Activated T-helper 17 cell treated with anti-CD3 and anti-CD28 coated beads, Interleukin-2, amount 50 U/mL, for 72 hours (primary cell): ENCODE results near the gene OXSR1. TPM values are rescaled to one million over a fixed set of nuclear protein-coding genes. Genes with fewer than 3 reads are reported as not detected.
A peak's percentile ranks its signal among the peaks of the same experiment; 100 is the strongest.

Experiments used
- ATAC-seq: fragments of 150-1000 bp; cut with Tn5 transposase; replicated peaks from 2 replicates; pipeline ENCODE4 v1.10.0; 2021; ENCODE audit warnings: mild to moderate bottlenecking, moderate library complexity
- H3K27ac Mint-ChIP-seq: one replicate; pipeline ENCODE4 v1.8.0; 2022; ENCODE audit warnings: mixed read lengths
- H3K27me3 Mint-ChIP-seq: one replicate; pipeline ENCODE4 v1.8.0; 2022; ENCODE audit warnings: mixed read lengths
- H3K36me3 Mint-ChIP-seq: one replicate; pipeline ENCODE4 v1.8.0; 2022; ENCODE audit warnings: low read depth, mild to moderate bottlenecking, mixed read lengths
- H3K4me1 Mint-ChIP-seq: one replicate; pipeline ENCODE4 v1.8.0; 2022; ENCODE audit warnings: mixed read lengths
- H3K4me3 Mint-ChIP-seq: one replicate; pipeline ENCODE4 v1.8.0; 2022; ENCODE audit warnings: mild to moderate bottlenecking, mixed read lengths
- H3K9me3 Mint-ChIP-seq: one replicate; pipeline ENCODE4 v1.8.0; 2022; ENCODE audit warnings: mixed read lengths
- total RNA-seq, 2 donors: library from RNA; stranded (reverse); gene quantifications; one replicate each; pipeline ENCODE4 v1.2.3, GENCODE V29; 2022

Gene OXSR1
- total RNA-seq, result 10 to 100 TPM; 77.8 to 78.4 TPM

DNA sequence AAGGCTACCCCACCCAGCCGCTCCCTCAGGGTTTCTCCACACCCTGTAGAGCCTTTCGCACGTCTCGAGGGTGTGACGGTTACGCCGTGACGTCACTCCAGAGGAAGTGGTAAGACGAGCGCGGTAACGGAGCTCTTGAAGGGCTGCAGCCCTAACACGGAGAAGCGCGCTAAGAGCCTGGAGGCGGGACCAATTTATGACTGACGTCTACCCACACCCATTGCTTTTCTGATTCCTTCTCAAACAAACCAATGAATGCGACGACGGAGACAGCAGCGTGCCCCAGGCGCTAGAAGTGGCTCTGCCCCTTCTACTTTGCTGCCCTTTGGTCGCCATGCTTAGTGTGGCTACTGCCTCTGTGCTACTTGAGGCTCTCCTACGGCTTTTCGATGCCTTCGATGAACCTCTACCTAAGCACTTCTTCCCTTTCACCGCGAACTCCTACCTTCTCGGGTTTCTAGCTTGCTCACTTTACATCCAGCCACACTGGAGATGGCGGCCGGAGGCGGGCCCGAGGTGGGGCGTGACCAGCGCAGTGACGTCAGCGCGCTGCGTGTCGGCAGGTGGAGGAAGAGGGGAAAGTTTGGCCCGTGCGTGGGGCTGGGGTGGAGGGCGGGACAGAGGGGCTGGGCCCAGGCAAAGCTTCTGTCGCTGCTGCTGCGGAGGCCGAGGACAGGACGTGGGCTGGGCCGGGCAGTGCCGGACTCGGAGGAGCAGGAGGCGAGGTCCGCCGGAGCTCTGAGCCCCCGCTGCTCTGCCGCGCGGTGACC is at the start of gene OXSR1:
TSS of gene OXSR1 (plus strand) at position 586 of the 770 bp plus-strand sequence. CDS start 340 bp downstream, outside the sequence.
- H3K27ac Mint-ChIP-seq, result peak within 1 kb of the TSS; percentile 94
- ATAC-seq, result peak; percentile 89
- H3K27me3 Mint-ChIP-seq, result no peaks in the 10 kb centered on the region
- no peaks in the 10 kb centered on the region for H3K9me3 Mint-ChIP-seq
- H3K36me3 Mint-ChIP-seq, result peaks cover 50% of the 10 kb centered on the region
- peak within 1 kb of the TSS; percentile 94 for H3K4me3 Mint-ChIP-seq
- H3K4me1 Mint-ChIP-seq, result peaks cover 29% of the 10 kb centered on the region

DNA sequence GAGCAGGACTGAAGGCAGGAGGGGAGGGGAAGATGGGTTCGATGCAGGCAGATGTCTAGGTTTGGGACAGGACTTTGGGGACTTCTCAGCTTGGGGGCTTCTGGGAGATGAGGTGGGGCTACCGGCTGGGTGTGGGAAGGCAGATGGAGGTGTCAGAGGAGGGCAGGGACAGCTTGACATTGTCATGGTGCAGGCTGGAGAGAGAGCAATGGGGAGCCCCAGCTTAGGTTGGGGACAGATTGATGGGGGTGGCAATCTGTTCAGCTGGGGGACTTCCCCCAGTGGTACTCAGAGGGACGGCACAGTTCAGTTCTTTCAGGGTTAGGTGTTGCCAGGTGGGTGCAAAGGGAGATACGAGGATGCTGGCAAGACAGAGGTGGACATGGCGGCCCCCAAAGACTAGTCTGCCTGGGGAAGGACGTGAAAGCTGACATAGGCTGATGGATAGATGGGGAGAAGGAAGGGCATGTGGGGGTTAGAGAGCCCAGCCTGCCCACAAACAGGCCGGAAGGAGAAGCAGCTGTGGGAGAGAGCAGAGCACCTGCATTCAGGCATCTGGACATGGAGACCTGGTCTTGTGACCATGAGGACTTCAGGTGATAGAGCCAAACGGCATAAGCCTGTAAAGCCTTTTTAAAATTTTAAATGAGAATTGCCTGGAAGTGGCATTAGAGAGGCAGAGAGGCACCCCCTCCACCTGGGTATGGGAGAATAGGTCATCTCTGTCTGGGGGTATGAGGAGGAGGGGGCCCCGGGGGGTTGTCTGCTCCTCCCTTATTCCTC is 49.5 kb upstream of the OXSR1 start:
- Mint-ChIP-seq H3K4me3 (no peak overlapping the region), H3K27ac (peak overlapping the region; percentile 16), H3K36me3 (peaks cover 10% of the 10 kb centered on the region), H3K9me3 (no peaks in the 10 kb centered on the region), H3K27me3 (no peaks in the 10 kb centered on the region), H3K4me1 (no peaks in the 10 kb centered on the region)
- ATAC-seq, result no peak

DNA sequence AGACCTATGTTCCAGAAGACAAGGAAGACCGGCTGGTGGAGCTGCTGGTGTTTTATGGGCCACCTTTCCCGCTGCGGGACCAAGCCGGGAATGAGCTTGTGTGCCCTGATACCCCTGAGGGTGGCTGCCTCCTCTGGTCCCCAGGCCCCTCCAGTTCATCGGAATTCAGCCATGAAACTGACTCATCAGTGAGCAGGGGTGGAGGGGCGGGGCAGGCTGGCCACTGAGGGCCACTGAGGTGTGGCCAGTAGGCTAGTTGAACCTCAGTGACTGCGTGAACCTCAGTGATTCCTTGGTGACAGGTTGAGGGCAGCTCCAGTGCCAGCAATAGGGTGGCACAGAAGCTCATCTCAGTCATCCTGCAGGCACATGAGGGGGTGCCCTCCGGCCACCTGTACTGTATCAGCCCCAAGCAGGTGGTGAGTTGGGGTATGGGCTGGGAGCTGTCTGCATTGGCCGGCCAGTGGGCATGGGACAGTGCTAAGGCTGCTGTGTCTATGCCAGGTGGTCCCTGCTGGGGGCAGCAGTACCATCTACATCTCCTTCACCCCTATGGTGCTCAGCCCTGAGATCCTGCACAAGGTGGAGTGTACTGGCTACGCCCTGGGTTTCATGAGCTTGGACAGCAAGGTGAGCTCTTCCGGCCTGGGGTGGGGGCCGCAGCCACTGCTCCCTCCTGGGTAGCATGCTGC is 48.7 kb upstream of the OXSR1 start:
- ATAC-seq, result no peak
- H3K27me3 Mint-ChIP-seq, result no peaks in the 10 kb centered on the region
- no peak overlapping the region for H3K27ac Mint-ChIP-seq
- H3K4me3 Mint-ChIP-seq, result no peak overlapping the region
- H3K9me3 Mint-ChIP-seq, result no peaks in the 10 kb centered on the region
- no peaks in the 10 kb centered on the region for H3K4me1 Mint-ChIP-seq
- H3K36me3 Mint-ChIP-seq, result peaks cover 14% of the 10 kb centered on the region

DNA sequence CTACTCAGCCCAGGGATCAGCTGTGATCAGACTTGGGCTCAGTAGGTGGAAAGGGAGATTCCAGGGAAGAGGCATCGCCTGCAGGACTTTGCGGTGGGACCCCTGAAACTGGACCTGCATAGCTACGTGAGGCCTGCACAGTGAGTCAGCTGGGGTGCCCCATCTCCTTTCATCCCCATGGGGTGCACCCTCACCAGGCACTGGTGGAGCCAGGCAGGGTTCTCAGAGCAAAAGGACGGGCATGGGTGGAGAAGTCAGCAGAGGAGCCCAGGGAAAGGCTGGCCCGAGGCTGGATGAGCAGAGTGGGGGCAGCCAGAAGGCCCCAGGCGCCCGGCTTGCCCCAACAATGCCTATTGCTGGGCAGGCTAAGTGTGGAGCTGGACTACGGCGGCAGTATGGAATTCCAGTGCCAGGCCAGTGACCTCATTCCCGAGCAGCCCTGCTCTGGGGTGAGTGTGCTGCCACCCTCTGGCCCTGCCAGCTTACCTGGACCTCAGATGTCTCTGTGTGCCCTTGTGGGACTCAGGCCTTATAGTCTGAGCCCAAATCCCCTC is 48.1 kb upstream of the OXSR1 start:
- no peak overlapping the region for H3K27ac Mint-ChIP-seq
- ATAC-seq, result no peak
- no peak overlapping the region for H3K4me3 Mint-ChIP-seq
- H3K27me3 Mint-ChIP-seq, result no peaks in the 10 kb centered on the region
- H3K4me1 Mint-ChIP-seq, result no peaks in the 10 kb centered on the region
- H3K36me3 Mint-ChIP-seq, result peaks cover 18% of the 10 kb centered on the region
- no peaks in the 10 kb centered on the region for H3K9me3 Mint-ChIP-seq

DNA sequence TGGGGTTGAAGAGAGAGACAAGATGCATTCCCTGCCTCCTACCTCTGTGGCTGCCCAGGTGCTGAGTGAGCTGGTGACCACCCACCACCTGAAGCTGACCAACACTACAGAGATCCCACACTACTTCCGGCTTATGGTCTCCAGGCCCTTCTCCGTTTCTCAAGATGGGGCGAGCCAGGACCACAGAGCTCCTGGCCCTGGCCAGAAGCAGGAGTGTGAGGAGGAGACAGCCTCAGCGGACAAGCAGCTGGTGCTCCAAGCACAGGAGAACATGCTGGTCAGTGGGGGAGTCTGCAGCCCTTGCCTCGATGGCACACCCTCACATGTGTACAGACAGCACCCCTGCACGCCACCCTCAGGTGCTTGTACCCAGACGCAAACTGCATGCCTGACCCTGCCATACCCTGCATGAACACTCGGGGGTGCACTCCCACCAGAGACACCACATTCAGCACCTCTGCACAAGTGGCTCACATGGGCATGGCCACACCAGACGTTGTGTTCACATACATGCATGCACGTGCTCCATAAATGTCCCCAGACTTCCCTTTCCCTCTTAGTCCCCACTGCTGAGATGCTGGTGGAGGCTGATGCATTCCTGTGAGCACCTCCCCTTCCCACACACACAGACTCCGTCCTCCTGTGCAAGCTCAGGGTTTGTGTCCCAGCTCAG is 47.5 kb upstream of the OXSR1 start:
- Mint-ChIP-seq H3K4me3 (no peak overlapping the region), H3K4me1 (no peaks in the 10 kb centered on the region), H3K9me3 (no peaks in the 10 kb centered on the region), H3K36me3 (peaks cover 24% of the 10 kb centered on the region), H3K27ac (peak overlapping the region; percentile 69), H3K27me3 (no peaks in the 10 kb centered on the region)
- peak; percentile 75 for ATAC-seq

DNA sequence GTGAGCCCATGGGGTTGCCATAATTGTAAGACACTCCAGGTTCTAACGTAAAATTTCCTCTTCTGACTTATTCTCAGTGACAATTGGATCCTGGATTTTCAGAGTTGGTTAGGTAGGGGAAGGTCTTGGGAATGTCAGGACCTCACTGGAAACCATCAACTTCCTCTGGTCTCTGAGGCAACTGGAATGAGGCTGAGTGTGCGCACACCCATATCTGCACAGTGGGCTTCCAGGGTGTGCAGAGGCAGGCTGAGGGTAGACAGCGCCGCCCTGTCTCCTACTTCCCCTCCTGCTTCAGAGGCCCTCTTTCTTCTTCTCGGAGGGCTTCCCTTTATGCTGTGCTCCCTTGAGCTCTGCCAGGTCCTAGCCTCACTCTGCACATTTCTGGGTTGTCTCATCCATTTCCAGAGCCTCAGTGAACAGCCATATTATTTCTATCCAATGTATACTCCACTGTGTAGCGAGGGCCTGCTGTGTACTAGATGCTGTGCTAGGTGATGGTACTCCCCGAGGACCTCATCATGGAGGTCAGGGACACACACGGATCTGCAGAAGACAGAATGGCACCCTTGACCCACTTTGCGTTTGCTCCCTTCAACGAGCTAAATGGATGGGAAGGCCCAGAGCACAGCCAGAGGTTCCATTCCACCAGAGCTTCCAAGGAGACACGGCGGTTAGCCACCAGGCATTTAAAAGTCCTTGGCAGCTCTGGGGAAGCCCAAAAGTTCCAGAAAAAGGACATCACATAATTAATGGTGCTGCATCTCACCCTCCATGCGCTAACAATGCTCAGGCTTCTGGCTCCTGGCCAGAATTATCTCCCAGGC is 46.7 kb upstream of the OXSR1 start:
- Mint-ChIP-seq H3K4me3 (no peak overlapping the region), H3K36me3 (peaks cover 32% of the 10 kb centered on the region), H3K27me3 (no peaks in the 10 kb centered on the region), H3K9me3 (no peaks in the 10 kb centered on the region), H3K27ac (peak overlapping the region; percentile 69), H3K4me1 (no peaks in the 10 kb centered on the region)
- ATAC-seq, result no peak

DNA sequence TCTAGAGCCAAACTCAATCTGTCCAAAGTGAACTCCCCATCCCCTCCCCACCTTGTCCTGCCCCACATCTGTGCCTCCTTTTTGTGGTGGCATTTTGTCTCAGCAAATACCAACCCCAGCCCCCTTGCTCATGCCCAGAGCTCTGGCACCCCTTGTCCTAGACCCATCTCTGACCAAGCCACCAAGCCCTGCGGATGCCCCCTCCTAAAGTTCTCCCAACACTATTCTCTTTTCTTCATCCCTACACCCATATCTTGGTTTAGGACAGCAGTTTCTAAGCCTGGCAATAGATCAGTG is 46.1 kb upstream of the OXSR1 start:
- ATAC-seq, result no peak
- no peaks in the 10 kb centered on the region for H3K4me1 Mint-ChIP-seq
- H3K4me3 Mint-ChIP-seq, result no peak overlapping the region

DNA sequence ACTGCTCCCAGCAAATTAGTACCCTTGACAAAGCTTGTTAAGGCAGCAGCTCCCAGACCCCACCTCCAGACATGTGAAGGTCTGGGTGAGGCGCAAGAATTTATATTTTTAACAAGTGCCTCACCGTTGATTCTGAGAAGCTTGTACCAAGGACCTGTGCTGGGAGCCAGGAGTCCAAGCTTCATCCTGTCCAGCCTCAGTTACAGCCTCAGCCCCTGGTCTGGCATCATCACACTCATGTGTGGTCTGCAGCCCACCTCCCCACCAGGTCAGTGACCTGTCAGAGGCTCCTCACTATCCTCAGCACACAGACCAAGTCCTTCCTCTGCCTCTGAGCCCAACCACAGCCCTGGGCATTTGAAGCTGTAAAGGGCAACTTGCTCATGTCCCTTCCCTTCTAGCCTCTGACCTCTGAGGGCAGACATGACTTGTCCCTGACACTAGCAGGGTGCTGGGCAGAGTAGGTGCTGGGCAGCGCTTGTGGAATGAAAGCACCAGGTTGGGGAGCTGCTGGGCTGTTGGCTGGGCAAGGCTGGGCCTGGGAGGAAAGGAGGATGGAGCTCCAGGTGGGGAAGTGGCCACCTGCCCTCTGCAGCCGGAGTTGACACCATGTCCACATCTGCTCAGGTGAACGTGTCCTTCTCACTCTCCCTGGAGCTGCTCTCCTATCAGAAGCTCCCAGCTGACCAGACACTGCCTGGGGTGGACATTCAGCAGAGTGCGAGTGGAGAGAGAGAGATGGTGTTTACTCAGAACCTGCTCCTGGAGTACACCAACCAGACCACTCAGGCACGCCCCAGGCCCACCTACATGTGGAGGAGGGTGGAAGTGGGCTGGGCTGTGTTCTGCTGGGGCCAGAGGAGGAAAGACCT is 45.3 kb upstream of the OXSR1 start:
- Mint-ChIP-seq H3K9me3 (no peaks in the 10 kb centered on the region), H3K4me3 (no peak overlapping the region), H3K27ac (peak overlapping the region; percentile 74), H3K4me1 (no peaks in the 10 kb centered on the region), H3K27me3 (no peaks in the 10 kb centered on the region), H3K36me3 (peaks cover 46% of the 10 kb centered on the region)
- no peak for ATAC-seq

More for the DNA sequence above, 46.1 kb upstream of the OXSR1 start:
- peaks cover 38% of the 10 kb centered on the region for H3K36me3 Mint-ChIP-seq
- H3K27me3 Mint-ChIP-seq, result no peaks in the 10 kb centered on the region
- no peak overlapping the region for H3K27ac Mint-ChIP-seq
- H3K9me3 Mint-ChIP-seq, result no peaks in the 10 kb centered on the region

DNA sequence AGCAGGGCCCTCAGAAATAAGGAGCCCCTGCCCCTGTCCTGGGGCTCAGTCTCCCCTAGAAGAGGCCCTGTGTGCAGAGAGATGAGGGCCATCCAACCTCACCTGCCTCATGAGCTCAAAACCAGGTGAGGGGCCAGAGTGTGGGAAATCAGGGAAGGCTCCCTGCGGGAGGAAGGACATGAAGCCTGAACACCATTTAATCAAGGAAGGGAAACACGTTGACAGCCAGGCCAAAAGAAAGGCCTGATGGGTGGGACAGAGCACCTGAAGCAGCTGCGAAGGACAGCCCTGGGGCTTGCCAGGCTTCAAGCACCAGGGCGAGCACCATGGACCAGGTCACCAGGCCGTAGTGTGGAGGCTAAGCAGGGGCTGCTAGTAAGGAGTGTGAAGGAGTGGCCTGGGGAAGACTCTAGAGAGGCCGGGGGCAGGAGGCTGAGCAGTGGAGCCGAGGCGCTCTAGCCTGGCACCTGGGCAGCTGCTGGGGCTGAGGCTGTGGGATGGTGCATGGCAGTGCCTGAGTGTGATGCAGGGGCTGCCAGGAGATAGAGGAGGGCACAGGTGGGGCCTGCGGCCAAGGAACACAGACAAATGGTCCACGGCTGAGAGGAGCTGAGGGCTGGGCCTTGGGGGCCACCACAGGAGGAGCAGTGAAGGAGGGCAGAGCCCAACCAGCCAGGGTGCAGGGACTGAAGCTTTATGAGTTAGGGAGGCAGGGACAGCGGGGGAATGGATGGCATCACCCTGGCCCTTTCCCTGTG is 44.5 kb upstream of the OXSR1 start:
- Mint-ChIP-seq H3K9me3 (no peaks in the 10 kb centered on the region), H3K27ac (peak overlapping the region; percentile 74), H3K4me3 (no peak overlapping the region), H3K4me1 (no peaks in the 10 kb centered on the region), H3K27me3 (no peaks in the 10 kb centered on the region), H3K36me3 (peaks cover 54% of the 10 kb centered on the region)
- ATAC-seq, result no peak

DNA sequence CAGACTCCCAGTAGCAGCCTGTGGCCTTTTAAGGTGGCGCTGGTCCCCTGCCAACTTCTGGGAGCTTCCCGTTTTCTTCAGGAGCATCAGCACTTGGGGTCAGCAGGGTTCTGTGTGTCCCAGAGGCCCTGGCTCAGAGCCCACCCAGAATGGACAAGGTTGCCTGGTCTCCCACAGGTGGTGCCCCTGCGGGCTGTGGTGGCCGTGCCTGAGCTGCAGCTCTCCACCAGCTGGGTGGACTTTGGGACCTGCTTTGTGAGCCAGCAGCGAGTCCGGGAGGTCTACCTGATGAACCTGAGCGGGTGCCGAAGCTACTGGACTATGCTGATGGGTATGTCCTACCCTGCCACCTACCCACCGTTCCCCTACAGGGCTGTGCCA is 43.9 kb upstream of the OXSR1 start:
- Mint-ChIP-seq H3K27me3 (no peaks in the 10 kb centered on the region), H3K9me3 (no peaks in the 10 kb centered on the region), H3K36me3 (peaks cover 60% of the 10 kb centered on the region), H3K27ac (no peak overlapping the region), H3K4me3 (no peak overlapping the region), H3K4me1 (no peaks in the 10 kb centered on the region)
- ATAC-seq, result no peak

DNA sequence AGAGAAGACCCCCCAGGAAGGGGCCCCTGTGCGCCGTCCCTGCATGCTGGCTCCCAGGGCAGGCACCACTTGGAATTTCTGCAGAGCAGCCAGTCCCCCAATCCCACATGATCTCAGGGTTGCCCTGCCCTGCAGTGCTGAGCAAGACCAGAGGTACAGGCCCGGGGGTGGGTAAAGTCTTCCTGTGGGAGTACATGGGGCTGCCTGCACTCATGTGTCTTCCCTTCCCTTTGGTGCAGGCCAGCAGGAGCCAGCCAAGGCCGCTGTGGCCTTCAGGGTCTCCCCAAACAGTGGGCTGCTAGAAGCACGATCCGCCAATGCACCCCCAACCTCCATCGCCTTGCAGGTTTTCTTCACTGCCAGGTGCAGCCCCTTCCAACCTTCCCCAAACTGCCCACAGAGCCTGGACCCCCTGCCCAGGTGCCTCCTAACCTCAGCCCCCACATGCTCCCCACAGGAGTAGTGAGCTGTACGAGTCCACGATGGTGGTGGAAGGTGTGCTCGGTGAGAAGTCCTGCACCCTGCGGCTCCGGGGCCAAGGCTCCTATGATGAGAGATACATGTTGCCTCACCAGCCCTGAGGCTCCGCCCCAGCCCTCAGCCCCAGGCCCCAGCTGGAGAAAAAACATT is 43.4 kb upstream of the OXSR1 start:
- ATAC-seq, result no peak
- Mint-ChIP-seq H3K27me3 (no peaks in the 10 kb centered on the region), H3K27ac (no peak overlapping the region), H3K36me3 (peaks cover 65% of the 10 kb centered on the region), H3K4me3 (no peak overlapping the region), H3K9me3 (no peaks in the 10 kb centered on the region), H3K4me1 (no peaks in the 10 kb centered on the region)

DNA sequence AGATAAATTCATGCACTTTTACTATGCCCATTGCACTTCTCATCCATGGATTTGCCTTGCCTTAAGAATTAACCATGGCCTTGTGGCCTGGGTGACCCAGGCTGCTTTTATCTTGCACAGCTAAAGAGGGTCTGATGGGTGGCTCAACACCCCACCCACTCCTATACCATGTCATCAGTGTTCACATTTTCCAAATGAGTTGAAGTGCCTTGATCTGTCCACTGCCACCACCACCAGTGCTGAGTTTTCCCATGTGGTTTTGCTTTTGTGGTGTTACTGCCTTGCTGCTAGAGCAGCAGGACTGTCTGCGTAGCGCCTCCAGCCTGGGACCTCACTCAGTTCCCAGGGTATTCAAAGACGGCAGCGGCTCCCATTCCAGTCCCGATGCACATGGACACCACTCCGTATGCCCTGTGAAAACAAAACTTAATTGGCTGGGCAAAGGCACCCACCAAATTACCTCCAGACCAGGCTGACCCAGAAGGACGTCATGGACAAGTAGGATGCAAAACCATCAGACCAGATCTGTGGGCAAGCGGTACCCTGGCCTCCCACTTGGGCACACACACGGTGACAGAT is 42.5 kb upstream of the OXSR1 start:
- Mint-ChIP-seq H3K27me3 (no peaks in the 10 kb centered on the region), H3K36me3 (peaks cover 74% of the 10 kb centered on the region), H3K9me3 (no peaks in the 10 kb centered on the region), H3K27ac (peak overlapping the region; percentile 17), H3K4me3 (no peak overlapping the region), H3K4me1 (no peaks in the 10 kb centered on the region)
- ATAC-seq, result no peak
